Mammary epithelial cell (primary cell): ENCODE data around the gene RAB3IL1.

Experiments used
- CTCF ChIP-seq, 2 donors: IDR thresholded peaks in 1 of 2; conservative IDR thresholded peaks in 1 of 2; 2 replicates each; pipeline ENCODE4 v1.5.1; 2011 to 2012; ENCODE audit warnings: inconsistent platforms in 2 of 2, low read length in 2 of 2, mild to moderate bottlenecking in 2 of 2, control low read depth in 1 of 2, low read depth in 1 of 2; ENCODE audit not compliant: insufficient read depth in 1 of 2; ENCODE audit errors: extremely low read depth in 1 of 2
- EZH2 ChIP-seq: IDR thresholded peaks from 2 replicates; pipeline ENCODE4 v1.6.1; 2012; ENCODE audit warnings: low read length, inconsistent platforms, borderline replicate concordance

GRCh38 chr11:61866231-61866957, 51.0 kb downstream of the RAB3IL1 start:
- no peak for TF ChIP-seq CTCF (conservative IDR thresholded peaks at IDR 0.05 in 1 of 2, IDR thresholded peaks at IDR 0.05 in 1 of 2; ENCODE audit: extremely low read depth in 1 of 2, insufficient read depth in 1 of 2, low read depth in 1 of 2, low read length in 2 of 2)
- no peak for TF ChIP-seq EZH2
